Hematopoietic multipotent progenitor cell treated with erythropoietin and hydrocortisone succinate and interleukin-3 and kit ligand, for 15 days (in vitro differentiated cells): ENCODE measurements around the gene KLHL7.
"Not testable (repeated sequence)": the region's sequence is repeated elsewhere in the genome, so short reads cannot be mapped to it uniquely, and the experiment has no call there.

Source experiments
- DNase-seq: peaks from one replicate; pipeline ENCODE4 v3.0.0-alpha.2; 2015; ENCODE audit warnings: low spot score

Gene KLHL7

GRCh38 chr7:23214938-23215337 is 109.4 kb downstream of the KLHL7 start:
- DNase-seq: no peak

DNA sequence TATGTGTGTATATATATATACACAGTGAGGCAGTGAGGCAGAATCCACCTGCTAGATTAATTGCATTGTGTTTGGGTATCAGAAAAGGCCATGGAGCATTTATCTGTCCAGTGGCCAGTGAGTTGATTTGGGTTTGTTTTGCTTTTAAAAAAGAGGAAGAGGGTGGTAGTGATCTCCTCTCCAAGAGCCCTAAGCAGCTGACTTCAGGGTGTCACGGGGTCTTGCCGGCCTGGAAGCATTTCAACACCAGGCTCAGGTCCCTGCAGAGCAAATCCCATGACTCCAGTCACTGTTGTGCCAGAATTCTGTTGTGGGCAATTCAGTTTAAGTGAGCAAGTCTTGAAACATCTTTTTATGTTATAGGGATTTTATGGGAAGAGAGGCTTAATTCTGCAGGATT is 110.4 kb downstream of the KLHL7 start:
- DNase-seq: no peak

DNA sequence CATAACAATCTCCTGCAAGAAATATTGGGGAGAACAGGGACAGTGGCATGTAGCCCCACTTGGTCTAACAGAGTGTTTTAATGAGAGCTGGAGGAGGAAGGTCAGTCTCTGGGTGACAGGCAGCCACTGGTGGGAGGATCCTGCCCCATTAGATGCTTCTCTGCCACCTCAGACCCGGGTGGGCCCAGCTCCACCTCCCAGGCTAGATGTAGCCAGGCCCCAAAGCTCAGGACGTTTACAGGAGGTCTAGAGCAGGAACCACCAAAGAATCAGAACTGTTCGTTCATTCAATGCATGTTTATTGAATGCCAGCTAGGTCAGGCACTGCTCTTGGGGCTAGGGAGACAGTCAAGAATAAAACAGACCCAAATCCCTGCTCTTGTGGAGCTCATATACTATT is 112.6 kb downstream of the KLHL7 start:
- DNase-seq: no peak

DNA sequence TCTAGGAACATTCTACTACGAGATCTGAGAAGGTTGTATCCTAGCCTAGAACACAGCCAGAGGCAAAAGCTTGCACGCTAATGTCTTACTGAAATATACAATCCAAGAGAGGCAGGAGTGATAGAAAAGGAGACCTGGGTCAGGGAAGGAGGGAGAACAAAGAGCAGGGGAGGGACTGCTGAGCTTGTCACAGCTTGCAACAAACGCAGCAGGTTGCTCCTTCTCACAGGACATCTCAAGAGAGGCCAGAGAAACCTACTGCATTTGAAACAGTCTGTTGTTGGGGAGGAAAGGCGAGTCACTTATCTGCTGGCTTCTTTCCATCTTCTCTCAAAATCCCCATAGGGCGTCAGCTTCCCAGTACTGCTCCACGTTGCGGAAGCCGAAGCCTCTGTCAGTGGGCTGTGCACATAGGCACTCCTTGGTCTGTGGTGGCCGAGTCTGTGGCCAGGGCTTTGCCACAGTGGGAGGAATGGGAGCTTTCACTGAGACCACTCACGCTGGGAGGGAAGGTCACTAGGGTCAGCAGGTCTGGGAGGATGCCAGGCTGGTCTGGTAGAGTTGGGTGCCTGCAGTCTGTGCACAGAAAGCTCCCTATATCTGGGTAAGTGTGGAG is 115.2 kb downstream of the KLHL7 start:
- no peak for DNase-seq

- DNase-seq: no peak
These were observed 117.0 kb downstream of the KLHL7 start for GRCh38 chr7:23222439-23223030.

- DNase-seq: not testable (repeated sequence)
These were observed 118.8 kb downstream of the KLHL7 start for GRCh38 chr7:23224364-23224763.

GRCh38 chr7:23226844-23227450 is 121.4 kb downstream of the KLHL7 start:
- DNase-seq: no peak
